NCI-H748 (cell line): Measurements from ENCODE around the gene TMEM200B.
"Not testable (repeated sequence)": the region's sequence is repeated elsewhere in the genome, so short reads cannot be mapped to it uniquely, and the experiment has no call there.

Source experiments
- DNase-seq: peaks from one replicate; lab custom pipeline; 2025; ENCODE audit not compliant: unreplicated experiment; lab: John Stamatoyannopoulos, UW

The TMEM200B gene

GRCh38 chr1:29123887-29124365 is at the start of gene TMEM200B:
TSS of gene TMEM200B (minus strand) at chr1:29123903. CDS start at chr1:29121828, 2,075 bp downstream.
- DNase-seq, result no peak

DNA sequence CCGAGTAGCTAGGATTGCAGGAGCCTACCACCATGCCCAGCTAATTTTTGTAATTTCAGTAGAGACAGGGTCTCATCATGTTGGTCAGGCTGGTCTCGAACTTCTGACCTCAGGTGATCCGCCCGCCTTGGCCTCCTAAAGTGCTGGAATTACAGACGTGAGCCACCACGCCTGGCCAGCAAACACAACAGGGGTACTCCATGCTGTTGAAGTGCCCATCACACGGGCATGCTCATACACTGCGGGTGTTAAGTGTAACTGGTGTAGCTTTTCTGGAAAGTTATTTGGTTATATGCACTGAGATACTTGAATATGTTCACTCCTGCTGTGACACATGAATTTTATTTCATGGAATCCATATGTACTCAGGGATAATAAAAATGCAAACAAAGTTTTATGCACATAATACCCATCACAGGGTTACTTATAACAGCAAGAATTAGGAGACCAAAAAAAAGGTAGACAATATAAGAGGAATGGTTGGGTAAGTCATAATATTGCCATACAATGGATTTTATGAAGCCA is 48.8 kb upstream of the TMEM200B start:
- no peak for DNase-seq

GRCh38 chr1:29171521-29171920 is 47.8 kb upstream of the TMEM200B start:
- DNase-seq, result no peak

DNA sequence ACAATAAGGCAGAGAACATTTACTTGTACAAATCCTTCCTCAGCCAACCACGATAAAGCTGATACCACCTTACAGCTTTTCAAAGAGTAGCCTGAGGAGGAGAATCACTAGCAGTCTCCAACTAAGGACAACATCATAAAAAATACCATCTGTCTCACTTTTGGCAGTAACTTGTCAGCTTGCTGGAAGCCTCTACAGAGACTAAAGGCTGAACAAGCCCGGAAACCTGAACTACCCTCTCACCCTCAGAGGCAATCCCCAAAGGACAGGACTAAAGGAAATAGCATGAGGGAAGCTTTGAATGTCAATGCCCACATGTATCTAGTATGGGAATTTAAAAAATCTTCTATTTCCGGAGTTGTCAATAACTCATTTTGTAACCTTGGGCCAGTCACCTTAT is 47.4 kb upstream of the TMEM200B start:
- no peak for DNase-seq

- no peak for DNase-seq
Measured at GRCh38 chr1:29169976-29170375, 46.3 kb upstream of the TMEM200B start.

DNA sequence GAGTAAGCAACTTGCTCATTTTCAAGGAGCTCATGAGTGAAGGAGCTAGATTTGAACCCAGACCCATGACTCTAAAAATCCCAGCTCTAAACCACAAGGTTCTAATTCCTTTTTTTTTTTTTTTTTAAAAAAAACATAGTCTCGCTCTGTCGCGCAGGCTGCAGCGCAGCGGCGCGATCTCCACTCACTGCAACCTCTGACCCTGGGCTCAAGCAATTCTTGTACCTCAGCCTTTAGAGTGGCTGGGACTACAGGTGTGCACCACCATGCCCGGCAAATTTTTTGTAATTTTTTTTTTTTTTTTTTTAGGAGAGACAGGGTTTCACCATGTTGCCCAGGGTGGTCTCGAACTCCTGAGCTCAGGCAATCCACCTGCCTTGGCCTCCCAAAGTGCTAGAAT is 44.2 kb upstream of the TMEM200B start:
- no peak for DNase-seq

DNA sequence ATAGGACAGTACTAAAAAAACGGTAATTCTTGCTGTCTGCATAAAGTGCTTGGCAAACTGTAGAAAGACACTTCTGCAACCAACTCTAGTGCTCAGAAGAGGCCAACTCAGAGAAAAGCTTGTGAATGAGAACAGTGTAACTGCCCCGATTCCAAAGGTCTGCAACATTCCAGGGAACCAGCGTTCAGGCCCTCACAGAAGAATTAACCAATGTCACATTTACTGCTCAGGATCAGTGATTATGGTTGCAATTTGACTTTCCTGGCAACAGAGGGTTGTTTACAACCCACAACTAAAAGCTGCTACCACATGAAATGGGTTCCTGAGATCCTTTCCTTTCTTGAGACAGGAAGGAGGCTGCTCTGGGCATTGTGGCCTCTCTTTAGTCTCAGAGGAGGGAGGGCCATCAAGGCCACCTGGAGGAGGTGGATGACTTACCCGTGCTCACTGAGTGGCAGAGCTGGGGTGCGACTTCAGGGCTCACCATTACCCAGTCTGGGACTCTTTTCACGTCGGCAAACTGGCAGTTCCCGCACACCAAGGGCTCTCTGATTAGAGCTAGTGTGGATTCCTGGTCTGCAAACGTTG is 42.7 kb upstream of the TMEM200B start:
- DNase-seq, result no peak

DNA sequence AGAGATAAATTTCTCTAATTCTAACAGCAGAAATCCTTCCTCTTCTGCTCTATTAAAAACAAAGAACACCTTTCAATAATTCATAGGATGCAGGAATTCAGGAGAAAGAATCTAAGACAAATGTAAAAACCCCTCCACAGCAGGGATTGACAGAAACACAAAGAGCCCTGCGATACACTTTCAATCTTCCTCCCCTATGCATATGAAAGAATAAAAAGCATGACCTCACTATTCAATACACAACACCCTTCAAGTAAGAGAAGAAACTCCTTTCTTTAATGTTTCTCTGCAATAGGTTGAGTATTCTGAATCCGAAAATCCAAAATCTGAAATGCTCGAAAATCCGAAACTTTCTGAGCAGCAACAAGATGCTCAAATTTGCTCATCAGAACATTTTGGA is 40.9 kb upstream of the TMEM200B start:
- no peak for DNase-seq

- DNase-seq, result no peak
Measured at GRCh38 chr1:29162476-29163138, 38.9 kb upstream of the TMEM200B start.

- peak; percentile 15 for DNase-seq
Measured at GRCh38 chr1:29162025-29162424, 38.3 kb upstream of the TMEM200B start.

DNA sequence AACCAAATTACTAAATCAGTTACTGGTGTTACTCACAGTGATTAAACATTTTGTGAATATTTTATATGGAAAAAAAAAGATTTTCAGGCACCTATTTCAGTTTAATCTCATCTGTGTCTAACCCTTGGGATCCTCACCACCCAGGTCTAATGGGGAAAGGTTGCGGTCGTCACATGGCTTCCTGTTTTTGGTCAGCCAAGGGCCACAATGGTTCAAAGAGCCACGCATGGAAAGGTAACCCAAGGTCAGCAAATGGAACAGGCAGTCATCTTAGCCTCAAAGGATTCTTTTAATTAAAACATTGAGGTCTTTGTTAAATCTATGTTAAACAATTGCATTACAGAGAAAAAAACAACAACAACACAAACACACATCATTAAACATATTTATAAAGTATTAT is 36.1 kb upstream of the TMEM200B start:
- no peak for DNase-seq

DNA sequence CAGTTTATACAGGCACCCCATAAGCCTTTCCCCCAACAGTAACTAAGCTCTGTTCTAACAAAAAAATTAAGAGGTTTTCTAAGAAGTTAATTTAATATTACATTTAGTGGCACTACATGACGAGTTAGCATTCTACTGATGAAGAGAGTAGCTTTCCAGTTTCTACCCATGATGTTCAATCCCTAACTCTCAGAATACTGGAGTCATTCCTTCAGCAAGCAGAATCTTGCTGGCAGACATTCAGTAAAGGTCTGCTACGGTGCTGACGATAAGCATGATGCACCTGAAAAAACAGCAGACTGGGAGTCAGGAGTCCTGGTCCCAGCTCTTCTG is 33.5 kb upstream of the TMEM200B start:
- DNase-seq, result no peak

DNA sequence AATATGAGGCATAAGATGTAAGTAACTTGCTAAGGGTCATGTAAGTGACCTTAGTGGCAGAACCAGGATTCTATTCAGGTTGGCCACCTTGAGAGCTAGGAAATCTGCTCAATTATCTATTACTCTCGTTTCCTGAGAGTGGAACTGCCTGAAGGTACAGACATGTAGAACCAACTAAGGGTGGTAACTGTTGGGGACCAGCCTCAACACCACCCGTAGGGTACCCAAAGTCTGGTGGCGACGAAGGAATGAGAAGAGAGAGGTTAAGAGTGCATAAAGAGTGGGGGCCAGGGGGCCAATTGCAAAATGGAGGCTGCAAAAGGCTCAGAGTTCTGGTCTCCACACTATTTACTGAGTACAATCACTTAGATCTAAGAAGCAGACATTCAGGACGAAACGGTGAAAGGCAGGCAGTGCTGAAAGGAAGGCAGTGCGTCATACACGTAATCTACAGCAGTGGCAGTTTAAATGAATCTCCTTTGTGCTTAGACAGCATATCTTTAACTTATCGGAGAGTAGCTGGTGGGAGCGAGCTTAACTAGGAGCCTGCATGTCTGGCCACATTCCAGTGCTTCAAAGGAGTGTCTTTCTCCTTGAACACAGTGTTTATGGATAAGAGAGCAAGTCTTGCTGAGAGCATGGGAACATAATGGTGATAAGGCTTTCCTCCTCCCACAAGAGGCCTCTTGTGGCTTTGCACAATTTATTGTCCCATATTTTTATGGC is 33.0 kb upstream of the TMEM200B start:
- peak; percentile 5 for DNase-seq

DNA sequence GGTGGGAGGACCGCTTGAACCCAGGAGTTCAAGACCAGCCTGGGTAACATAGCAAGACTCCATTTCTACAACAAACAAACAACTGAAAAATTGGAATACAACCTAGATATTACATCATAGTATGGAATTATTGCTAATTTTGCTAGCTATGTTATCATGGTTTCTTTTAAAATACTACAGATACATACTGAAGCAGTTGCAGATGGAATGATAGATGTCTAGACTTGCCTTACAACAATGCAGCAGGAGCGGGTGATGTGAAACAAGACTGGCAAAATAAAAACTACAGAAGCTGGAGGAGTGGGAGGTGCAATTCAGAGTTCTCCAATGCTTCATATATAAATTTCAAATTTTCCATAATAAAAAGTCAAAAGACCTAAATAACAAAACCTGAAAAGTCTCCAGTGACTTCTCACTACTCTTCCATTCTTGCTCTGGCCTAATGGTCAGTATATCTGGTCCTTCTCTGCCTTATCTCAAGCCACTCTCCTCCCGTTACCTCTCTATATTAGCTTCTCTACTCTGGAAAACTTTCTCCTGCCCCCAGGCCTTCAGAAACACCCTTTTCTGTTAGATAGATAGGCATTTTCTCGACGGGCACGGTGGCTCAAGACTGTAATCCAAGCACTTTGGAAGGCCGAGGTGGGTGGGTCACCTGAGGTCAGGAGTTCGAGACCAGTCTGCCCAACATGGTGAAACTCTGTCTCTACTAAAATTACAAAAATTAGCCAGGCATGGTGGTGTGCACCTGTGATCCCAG is 28.5 kb upstream of the TMEM200B start:
- no peak for DNase-seq

GRCh38 chr1:29150346-29150745 is 26.6 kb upstream of the TMEM200B start:
- not testable (repeated sequence) for DNase-seq

DNA sequence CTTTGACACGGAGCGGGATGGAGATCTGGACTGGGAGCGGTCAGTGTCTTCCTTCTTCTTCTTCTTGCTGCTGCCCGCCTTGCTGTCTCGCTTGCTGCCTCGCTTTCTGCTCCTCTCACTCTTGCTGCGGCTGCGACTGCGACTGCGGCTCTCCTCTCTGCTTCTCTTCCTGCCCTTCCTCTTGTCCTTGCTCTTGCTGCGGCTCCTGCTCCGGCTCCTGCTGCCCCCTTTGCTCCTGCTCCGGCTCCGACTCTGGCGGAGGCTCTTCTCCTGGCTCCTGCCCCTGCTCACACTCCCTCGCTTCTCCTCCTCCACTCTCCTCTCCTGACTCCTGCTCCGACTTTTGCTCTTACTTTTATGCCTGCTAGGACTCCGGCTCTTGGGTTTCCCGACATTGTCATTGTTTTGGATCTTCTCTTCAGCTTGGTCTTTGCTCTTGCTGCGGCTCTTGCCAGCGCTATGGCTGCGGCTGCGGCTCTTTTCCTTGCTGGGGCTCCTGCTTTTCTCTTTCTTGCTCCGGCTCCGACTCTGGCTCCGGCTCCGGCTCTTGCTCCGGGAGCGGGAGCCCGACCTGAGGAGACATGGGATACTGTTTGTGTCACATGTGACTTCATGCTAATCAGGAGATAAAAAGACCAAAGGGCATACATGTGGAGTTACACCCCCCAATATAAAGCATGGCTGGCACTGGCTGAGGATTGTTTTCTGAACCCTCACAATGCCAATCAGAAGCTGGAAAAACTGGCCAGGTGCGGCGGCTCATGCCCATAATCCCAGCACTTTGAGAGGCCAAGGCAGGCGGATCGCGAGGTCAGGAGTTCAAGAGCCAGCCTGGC is 25.2 kb upstream of the TMEM200B start:
- no peak for DNase-seq

DNA sequence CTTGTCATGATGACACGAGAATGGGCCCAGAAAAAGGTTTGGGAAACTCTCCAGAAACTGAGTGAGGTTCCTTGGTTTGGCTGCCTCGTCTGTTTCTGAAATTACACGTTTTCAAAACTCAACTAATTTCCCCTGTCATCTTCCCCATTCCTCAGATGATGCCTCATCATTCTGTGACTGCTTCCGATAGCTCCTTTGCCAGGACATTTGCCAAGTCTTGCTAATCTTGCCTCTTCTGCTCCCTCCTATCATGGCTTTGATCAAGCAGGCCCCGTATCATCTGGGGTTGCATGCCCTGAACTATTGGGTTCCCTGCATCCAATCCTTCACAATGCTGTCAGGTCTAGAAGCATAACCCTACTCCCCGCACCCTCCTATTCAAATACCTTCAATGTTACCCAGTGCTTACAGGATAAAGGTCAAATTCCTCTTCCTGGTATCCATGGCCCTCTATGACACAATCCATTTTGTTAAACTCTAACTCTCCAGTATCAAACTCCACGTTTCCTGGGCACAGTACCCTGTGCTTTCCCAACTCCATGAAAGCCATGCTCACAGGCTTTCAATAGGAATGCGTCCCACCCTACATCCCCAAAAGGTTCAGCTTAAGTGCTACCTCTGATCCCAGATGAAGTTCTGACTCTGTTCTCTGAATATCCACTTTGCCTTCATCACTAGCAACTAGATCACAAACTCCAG is 22.2 kb upstream of the TMEM200B start:
- DNase-seq, result no peak

GRCh38 chr1:29144178-29144577 is 20.5 kb upstream of the TMEM200B start:
- DNase-seq, result no peak

DNA sequence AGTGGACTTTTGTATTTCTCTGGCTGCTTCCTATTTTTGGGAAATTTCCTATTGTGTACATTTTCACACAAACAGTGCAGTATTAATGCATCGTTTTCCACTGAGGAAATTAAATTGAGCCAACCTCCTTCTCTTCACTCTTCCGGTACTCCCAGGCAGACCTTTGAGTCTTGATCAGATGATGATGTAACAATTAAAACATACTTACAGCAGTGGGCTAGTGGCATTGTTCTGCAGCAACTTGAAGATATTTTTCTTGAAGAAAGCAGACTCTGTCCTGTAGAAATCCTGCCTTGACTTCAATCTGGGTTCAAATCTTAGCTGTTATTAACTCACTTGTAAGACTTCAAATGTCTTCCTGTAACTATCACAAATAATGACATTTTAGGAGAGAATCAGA is 19.0 kb upstream of the TMEM200B start:
- DNase-seq, result no peak

DNA sequence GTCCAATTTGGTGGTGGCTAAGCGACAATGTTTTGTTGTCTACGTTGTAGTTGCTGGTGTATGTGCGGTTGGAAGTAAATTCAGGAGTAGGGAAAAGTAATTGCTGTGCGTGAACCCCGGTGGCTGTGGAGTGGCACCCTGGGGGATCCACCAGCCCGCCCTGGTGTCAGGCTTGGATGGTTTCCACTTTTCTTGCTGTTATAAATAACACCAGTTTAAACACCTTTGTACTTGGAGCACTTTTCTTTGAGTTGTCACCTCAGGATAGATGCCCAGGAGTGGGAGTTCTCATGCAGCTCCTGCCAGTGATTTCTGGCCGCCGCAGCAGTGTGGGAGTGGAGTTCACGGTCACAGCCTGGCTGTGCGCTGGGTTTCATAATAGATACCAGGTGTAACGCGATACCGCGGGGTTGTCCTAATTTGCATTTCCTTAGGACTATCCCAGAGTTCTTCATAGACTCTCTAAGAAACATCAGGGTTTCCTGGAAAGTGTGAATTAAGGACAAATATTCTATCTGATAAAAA is 12.8 kb upstream of the TMEM200B start:
- DNase-seq, result no peak
